ENCODE measurements around the gene CDH4.

DNA sequence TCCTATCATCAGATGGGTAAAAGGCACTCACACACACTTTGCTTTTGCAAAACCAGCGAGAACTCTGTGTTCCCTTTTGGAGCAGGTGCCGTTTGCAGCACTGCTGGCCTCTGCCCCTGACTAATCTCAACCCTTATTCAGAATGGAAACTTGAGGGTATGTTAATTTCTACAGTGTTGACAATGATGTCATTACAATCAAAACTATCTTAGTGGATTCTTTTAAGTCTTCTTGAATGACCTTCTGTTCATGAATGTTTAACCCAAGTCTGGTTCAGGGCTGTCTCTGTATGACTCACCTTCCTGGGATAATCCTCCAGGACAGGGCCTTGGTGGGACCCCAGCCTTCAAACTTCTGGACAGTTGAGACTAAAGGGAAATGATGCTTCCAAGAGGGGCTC is 197.9 kb downstream of the CDH4 start:
- TF ChIP-seq POLR2A (IDR thresholded peaks at IDR 0.05): no peak
- TF ChIP-seq, protein P1, sequence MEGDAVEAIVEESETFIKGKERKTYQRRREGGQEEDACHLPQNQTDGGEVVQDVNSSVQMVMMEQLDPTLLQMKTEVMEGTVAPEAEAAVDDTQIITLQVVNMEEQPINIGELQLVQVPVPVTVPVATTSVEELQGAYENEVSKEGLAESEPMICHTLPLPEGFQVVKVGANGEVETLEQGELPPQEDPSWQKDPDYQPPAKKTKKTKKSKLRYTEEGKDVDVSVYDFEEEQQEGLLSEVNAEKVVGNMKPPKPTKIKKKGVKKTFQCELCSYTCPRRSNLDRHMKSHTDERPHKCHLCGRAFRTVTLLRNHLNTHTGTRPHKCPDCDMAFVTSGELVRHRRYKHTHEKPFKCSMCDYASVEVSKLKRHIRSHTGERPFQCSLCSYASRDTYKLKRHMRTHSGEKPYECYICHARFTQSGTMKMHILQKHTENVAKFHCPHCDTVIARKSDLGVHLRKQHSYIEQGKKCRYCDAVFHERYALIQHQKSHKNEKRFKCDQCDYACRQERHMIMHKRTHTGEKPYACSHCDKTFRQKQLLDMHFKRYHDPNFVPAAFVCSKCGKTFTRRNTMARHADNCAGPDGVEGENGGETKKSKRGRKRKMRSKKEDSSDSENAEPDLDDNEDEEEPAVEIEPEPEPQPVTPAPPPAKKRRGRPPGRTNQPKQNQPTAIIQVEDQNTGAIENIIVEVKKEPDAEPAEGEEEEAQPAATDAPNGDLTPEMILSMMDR (IDR thresholded peaks at IDR 0.05): no peak

Data from ovary (tissue), 3 donors.